ENCODE results near the gene TSPAN1.

DNA sequence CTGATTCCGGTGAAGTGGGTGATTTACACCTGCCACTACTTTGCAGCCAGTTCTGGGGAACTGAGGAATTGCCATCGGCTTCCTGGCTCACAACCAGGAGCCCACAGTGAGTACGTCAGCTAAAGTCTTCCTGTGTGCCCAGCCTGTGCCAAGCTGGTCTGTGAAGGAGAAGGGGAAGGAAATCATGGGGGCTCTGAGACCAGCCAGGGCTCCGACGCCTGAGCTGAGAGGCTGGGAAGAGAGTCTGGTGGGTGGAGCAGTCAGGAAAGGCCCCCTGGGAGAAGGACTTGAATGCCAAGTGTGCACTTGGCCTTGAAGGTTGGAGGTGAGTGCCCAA is 29.5 kb downstream of the TSPAN1 start:
- TF ChIP-seq, protein P1, sequence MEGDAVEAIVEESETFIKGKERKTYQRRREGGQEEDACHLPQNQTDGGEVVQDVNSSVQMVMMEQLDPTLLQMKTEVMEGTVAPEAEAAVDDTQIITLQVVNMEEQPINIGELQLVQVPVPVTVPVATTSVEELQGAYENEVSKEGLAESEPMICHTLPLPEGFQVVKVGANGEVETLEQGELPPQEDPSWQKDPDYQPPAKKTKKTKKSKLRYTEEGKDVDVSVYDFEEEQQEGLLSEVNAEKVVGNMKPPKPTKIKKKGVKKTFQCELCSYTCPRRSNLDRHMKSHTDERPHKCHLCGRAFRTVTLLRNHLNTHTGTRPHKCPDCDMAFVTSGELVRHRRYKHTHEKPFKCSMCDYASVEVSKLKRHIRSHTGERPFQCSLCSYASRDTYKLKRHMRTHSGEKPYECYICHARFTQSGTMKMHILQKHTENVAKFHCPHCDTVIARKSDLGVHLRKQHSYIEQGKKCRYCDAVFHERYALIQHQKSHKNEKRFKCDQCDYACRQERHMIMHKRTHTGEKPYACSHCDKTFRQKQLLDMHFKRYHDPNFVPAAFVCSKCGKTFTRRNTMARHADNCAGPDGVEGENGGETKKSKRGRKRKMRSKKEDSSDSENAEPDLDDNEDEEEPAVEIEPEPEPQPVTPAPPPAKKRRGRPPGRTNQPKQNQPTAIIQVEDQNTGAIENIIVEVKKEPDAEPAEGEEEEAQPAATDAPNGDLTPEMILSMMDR (IDR thresholded peaks at IDR 0.05) = no peak
- TF ChIP-seq POLR2AphosphoS5 (IDR thresholded peaks at IDR 0.05) = no peak

Data from gastroesophageal sphincter (tissue), 3 donors.